NCI-H146 treated with DMSO at 0.1 percent for 48 hours (cell line): ENCODE data around the gene SHISAL2A.

Experiments
- DNase-seq: peaks from one replicate; lab custom pipeline; 2025; ENCODE audit not compliant: unreplicated experiment; lab: John Stamatoyannopoulos, UW

SHISAL2A gene

DNA sequence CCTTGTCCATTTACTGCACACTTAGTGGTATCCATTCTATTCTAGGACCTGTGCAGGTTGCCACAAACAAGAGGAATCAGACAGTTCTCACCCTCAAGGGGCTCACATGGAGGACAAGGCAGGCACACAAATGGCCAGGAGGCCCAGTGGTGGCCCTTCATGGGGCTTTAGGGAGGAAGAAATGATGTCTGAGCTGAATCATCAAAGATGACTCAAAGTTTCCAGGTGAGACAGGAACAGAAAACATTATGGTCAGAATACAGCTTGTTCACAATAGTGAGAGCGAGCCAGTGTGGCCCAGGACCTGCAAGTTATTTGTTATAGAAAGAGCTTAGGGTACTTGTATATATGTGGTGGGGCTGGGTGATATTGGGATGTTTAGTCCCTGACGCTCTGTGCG lies 26.4 kb downstream of the SHISAL2A start:
- DNase-seq = no peak

- no peak for DNase-seq
Measured at GRCh38 chr1:52659851-52660596, 27.1 kb downstream of the SHISAL2A start.

- DNase-seq = no peak
Measured at GRCh38 chr1:52660807-52661206, 27.8 kb downstream of the SHISAL2A start.

GRCh38 chr1:52662645-52663313 lies 29.8 kb downstream of the SHISAL2A start:
- peak; percentile 92 for DNase-seq

GRCh38 chr1:52663716-52664115 lies 30.7 kb downstream of the SHISAL2A start:
- DNase-seq = no peak

DNA sequence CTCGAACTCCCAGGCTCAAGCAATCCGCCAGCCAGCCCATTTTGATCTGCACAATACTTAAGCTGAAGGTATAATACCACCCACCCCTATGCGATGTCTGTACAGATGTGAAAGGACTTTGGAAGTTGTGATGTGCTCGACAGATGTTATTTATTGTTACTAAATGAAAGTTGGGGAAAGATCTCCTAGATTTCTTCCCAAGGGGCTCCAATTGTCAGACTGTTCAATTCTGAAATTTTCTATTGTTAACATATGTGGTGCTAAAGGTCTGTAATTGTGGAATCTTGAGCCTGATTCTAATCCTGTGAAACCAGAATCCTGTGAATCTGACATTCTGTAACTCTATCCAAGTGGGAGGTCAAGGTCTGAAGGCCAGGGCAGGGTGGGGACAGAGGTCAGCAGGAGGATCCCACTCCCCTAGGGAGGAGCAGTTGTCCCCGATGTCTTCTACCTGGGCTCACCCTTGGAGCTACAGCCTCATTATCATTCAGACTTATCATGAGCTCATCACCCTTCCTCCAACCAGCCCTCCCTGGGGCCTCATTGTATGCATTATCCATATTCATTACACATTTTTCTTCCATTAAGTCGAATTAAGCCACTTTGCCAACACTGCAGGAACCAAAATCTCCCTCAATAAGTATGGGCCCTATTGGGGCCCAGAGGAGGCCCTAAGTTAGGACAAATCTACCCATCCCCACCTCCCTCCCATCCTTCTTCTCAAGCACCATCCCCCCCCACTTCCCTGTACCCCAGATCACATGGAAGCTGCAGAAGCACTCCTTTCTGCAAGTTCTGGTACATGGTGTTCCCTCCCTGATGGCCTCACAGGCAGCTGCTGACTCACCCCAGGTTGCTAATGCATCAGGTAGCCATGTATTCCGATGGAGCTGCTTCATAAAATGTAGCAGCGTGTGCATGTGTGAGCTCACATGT lies 32.3 kb downstream of the SHISAL2A start:
- DNase-seq = no peak

GRCh38 chr1:52667290-52667689 lies 34.3 kb downstream of the SHISAL2A start:
- no peak for DNase-seq

GRCh38 chr1:52667984-52668383 lies 35.0 kb downstream of the SHISAL2A start:
- DNase-seq = no peak

DNA sequence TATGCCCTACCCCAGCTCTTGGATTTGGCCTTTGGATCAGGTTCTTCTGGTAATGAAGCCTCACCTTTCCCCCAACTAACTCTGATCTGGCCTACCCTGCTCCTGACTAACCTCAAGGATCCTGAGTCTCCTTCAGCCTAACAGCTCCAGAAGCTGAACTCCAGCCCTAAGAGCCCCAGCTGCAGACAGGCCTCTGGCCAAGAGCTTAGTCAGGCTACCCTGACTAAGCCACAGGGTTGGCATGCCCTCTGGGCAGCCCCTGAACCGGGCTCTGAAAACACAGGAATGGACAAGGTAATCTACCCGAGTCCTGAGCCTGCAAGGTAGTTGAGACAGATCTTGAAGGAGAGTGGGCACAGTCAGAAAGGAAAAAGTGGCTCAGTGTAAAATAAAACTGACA lies 35.7 kb downstream of the SHISAL2A start:
- DNase-seq = no peak

DNA sequence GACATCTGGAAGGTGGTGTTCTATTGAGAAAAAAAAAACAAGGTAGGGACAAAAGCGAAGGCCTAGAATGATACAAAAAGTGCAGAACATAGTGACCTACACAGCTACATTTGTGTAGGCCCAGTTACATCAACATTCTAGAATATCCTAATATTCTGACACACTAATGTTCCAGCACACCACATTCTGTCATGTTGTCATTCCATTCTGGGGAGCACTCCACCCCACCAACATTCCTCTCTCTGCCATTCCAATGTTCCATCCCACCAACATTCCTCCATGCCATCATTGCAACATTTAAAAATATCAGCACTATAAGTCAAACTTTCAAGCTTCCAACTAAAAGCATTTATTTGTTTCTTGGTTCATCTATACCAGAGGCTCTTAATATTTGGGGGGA lies 36.7 kb downstream of the SHISAL2A start:
- DNase-seq = no peak

DNA sequence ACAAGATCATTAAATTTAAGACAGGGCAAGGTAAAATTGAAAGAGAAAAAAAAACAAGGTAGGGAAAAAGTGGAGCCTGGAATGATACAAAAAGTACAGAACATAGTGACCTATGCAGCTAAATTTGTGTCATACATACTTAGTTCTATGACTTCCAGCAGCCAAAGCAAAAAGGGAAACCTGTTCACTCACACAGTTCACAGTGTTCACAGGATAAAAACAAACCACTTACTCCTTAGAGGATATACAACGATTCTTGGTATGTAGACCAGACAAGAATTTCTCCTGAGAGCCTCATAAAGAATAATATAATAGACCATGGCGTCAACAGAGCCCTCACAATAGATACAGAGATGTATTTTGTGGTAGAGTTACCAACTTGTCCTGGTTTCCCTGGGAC lies 37.6 kb downstream of the SHISAL2A start:
- DNase-seq = no peak

DNA sequence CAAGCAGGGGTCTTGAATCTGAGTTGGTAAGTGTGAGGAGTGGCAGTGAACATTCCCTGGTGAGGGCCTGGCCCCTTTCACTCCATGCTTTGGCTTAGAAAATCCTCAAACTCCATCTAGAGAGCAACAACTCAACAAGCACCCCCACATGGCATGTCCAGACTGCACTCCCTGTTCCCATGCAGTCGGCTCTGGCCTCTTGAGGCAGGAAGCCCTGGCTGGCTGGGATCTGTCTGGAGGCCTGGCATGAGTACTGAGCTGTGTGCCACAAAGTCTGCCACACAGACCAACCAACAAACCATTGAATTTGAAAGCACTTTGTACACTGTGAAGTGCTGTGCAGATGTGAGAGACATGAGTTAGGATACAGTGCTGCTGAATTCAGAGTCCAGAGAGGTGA lies 40.0 kb downstream of the SHISAL2A start:
- DNase-seq = no peak

- DNase-seq = no peak
Measured at GRCh38 chr1:52673513-52673912, 40.5 kb downstream of the SHISAL2A start.

DNA sequence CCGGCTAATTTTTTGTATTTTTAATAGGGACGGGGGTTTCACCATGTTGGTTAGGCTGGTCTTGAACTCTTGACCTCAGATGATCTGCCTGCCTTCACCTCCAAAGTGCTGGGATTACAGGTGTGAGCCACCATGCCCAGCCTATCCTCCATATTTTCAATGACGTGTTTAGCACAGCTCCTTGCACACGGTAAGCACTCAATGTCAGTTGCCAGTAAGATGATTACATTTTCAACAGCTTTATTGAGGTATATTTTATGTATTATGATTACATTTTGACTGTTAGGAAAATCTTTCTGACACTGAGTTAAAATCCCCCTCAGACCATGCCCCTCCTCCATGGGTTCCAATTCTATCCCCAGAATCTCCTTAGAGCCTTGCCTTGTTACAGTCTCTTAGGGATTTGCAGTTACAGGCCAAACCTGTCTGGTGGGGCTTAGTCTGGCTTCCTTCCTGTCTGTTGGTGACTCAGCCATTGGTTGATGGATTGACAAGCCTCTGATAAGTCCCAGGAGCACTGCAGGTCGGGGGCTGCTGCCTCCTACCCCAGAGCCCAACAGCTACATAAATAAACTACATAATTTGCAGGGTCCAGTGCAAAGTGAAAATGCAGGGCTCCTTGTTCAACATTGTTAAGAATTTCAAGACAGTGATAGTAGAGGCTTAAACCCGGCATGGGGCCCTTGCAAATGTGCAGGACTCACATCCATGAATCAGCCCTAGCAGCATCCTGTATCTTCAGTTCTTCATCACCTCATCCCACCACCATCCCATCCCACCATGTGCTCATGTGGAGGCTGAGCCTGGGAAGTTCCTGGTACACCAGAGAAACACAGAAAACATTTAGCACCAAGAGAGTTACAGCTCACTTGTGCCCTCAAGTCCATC lies 41.8 kb downstream of the SHISAL2A start:
- no peak for DNase-seq

DNA sequence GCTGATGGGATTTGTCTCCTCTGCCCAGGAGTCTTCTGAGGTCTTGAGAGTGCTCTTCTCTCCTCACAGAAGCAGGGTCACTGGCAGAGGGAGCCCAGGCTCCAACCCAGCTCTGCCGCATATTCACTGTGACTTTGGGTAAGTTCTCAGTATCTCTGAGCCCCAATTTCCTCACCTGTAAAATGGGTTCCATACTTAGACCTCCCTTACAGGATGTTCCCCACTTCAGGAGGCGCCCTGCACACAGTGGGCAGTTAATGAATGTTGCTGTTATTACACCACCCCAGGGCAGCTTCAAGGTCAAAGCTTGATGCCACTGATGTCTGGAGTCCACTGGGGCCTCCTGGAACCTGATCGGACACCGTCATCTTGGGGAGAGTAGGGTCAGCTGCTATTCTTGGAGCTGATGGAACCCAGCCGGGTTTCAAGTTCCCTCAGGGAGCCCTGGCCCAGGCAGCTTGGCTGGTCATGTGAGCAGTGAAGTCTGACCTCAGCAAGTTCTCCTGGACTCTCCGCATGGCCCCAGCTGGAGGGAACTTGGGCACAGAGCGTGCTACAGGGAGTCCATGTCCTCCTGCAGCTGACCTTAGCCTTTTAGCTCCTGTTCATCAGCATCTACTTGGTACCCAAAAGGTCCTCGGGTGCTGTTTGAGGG lies 43.4 kb downstream of the SHISAL2A start:
- DNase-seq = no peak

GRCh38 chr1:52677076-52677806 lies 44.3 kb downstream of the SHISAL2A start:
- no peak for DNase-seq

DNA sequence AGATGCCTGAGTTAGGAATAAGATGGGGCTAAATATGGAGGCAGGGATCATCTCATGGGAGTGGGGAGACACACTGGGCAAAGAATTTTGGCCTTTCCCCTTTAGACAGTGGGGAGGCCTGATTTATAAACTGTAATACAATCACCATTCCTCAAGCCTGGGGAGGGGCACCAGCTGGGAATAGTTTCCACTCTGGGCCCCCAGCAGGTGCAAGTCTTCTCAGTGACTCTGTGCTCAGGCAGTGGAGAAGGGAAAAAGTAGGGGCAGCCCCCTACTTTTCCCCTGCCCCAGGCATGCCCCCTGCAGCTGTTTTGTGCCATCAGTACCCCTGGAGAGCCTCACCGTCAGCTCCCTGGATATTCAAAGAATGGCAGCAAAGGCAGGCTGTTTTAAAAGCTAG lies 46.1 kb downstream of the SHISAL2A start:
- DNase-seq = no peak

GRCh38 chr1:52679498-52679897 lies 46.5 kb downstream of the SHISAL2A start:
- DNase-seq = no peak

DNA sequence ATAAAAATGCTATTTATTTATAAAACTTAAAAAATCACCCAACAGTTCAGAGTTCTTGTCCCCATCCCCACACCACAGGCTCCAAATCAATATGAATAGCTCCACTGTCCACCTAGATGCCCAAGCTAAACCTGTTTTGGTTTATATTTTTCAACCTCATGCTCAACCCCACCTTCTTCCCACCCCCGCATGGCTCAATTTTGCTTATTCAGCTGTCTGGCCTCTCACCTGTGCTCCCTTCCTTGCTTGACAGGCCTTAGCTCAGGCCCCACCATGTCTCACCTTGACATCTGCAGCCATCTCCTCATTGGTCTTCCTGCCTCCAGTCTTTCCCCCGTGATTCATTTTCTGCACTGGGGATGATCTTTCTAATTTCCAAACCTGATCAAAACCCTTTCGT lies 47.4 kb downstream of the SHISAL2A start:
- DNase-seq = no peak

DNA sequence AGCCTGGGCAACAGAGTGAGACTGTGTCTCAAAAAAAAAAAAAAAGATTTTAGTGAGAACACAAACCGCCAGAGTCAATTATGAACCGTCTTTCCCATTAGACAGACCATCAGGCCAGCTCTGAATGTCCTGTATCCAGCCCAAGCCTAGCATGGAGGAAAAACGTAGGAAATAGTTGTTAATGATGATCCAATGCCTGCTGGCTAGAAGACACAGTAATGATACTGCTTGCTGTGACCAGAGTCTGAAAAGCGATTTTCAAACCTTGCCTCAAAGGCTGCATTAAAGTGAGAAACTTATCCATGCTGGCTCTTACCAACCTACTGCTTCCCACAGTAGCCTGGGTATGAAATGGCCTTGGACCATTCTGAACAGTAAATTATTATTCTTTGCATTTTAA lies 48.2 kb downstream of the SHISAL2A start:
- no peak for DNase-seq
